Mucosa of rectum (tissue), 2 donors: Measurements from ENCODE around the gene CENPF.
"Not testable (repeated sequence)": the region's sequence is repeated elsewhere in the genome, so short reads cannot be mapped to it uniquely, and the experiment has no call there.

Experiments used
- H3K27ac ChIP-seq, 2 donors: one replicate each; pipeline ENCODE4 v1.7.0; 2013; ENCODE audit warnings: inconsistent platforms in 2 of 2, low read depth in 2 of 2, low read length in 2 of 2
- H3K27me3 ChIP-seq, 2 donors: one replicate each; pipeline ENCODE4 v1.7.0; 2013; ENCODE audit warnings: low read length in 2 of 2; ENCODE audit not compliant: control insufficient read depth in 2 of 2, insufficient read depth in 2 of 2
- H3K36me3 ChIP-seq, 2 donors: one replicate each; pipeline ENCODE4 v1.7.0; 2013; ENCODE audit warnings: low read length in 2 of 2; ENCODE audit not compliant: control insufficient read depth in 2 of 2, insufficient read depth in 2 of 2
- H3K4me1 ChIP-seq, 2 donors: one replicate each; pipeline ENCODE4 v1.7.0; 2013; ENCODE audit warnings: low read length in 2 of 2, mild to moderate bottlenecking in 1 of 2; ENCODE audit not compliant: control insufficient read depth in 2 of 2, insufficient read depth in 2 of 2
- H3K4me3 ChIP-seq, 2 donors: one replicate each; pipeline ENCODE4 v1.7.0; 2013; ENCODE audit warnings: low read length in 2 of 2
- H3K9ac ChIP-seq, 2 donors: one replicate each; pipeline ENCODE4 v1.7.0; 2013; ENCODE audit warnings: low read length in 2 of 2, low read depth in 1 of 2, mild to moderate bottlenecking in 1 of 2
- H3K9me3 ChIP-seq, 2 donors: one replicate each; pipeline ENCODE4 v1.7.0; 2013; ENCODE audit warnings: low read length in 2 of 2; ENCODE audit not compliant: control insufficient read depth in 2 of 2
- donor health status: healthy.
- donor health status: Normal muscosa, but diverticular disease.

The CENPF gene

GRCh38 chr1:214570442-214570841 is 32.6 kb upstream of the CENPF start:
- Histone ChIP-seq H3K27me3 (no peaks in the 10 kb centered on the region), H3K9ac (no peak overlapping the region), H3K9me3 (no peaks in the 10 kb centered on the region), H3K4me1 (peaks cover 0 to 2% of the 10 kb centered on the region in 2 donors), H3K36me3 (no peaks in the 10 kb centered on the region), H3K27ac (no peak overlapping the region), H3K4me3 (no peak overlapping the region)

DNA sequence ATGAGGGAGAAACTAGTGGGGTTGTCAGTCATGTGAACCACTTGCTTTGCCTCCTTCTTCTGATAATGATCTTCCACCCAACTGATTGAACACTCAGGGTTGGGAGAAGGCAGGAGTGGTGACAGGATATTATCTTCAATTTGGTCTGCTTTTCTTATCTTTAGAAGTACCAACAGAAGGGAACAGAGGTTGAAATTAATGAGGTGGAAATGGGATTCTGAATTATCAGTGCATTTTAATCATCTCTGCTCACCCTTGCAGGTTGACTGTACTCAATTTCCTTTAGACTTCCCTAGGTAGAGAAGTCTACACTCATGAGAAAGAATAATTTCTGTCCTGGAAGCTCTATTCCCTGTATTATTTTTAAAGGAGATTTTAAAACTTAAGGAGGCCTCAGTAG is 31.7 kb upstream of the CENPF start:
- H3K27me3 ChIP-seq = no peaks in the 10 kb centered on the region
- no peaks in the 10 kb centered on the region for H3K36me3 ChIP-seq
- H3K4me3 ChIP-seq = no peak overlapping the region
- H3K4me1 ChIP-seq = peaks cover 0 to 2% of the 10 kb centered on the region in 2 donors
- no peak overlapping the region for H3K27ac ChIP-seq
- no peak overlapping the region for H3K9ac ChIP-seq
- peaks cover 0 to 3% of the 10 kb centered on the region in 2 donors for H3K9me3 ChIP-seq

DNA sequence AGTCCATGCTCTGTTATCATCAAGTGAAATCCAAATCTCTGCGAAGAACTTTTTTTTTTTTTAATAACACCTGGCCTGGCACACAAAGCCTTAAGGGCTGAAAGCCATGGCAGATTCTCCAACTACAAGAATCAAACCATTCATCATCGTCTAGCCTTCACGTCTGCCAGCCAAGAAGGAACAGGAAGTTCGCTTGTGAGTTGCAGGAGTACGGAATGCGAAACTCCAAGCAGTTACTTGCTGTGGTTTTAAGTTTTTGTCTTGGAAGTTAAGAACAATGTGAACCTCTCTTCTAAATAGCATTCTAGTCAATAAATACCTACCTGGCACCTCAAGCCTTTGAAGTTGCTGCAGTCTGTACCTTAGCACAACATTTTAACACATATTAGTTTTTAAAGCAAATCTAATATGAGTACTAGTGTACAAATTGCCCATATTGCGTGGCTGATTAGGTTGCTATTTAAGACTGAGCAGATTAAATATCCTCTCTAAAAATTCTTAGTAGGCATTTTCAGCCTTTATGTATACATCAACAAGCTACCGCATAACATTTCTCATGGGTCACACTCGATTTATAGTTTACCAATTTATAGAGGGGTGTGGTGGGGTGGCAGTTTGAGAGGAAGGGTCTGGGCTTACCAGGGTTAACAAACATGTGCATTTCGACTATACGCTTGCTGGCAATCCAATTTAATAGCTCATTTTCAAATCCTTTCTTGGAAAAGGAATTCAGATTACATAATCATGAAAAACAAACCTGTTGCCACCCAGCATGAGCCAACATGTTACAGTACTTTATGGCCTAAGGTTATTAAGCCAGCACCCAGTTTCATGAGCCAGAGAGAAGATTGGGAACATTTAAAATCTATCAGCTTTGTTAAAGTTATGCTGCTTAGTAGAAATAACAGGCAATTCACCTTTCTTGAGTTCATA is 29.3 kb upstream of the CENPF start:
- H3K27ac ChIP-seq = no peak overlapping the region

DNA sequence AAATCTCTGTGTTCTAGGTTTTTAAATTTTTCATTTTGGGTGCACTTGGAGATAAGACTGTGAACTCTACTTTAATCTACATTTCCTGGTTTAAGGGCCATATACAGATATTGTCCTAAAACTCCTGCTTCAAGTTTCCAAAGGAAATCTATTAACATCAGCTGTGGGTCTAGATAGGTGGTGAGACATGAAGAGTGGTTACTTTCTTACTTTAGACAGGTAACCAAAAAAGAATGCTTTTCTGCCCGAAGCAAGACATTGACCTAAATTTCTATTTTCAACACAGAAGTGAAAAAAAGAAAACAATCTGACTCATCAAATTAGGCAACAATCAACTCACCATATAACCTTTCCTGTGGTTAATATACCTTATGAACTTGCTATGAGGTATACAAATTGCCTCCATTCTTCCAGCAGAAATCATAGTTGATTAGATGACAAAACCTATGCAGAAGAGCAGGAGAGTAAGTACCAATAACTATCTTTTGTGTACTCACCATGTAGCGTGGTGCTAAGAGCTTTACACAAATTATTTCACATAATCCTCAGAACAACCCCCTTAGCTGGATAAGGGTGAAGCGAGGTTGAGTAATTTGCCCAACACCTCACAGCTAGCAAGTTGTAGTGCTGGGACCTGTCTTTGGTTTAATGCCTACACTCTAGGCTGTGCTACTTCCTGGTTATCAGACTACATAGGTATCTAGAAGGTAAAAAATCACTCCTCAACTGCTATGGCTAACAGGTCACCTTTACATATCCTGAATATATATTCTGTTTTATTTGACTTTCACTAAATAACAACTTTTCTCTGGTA is 28.2 kb upstream of the CENPF start:
- Histone ChIP-seq H3K27me3 (no peaks in the 10 kb centered on the region), H3K9ac (no peak overlapping the region), H3K9me3 (peaks cover 0 to 3% of the 10 kb centered on the region in 2 donors), H3K36me3 (no peaks in the 10 kb centered on the region), H3K27ac (no peak overlapping the region), H3K4me1 (peaks cover 0 to 2% of the 10 kb centered on the region in 2 donors), H3K4me3 (no peak overlapping the region)

More for the DNA sequence above, 29.3 kb upstream of the CENPF start:
- Histone ChIP-seq H3K36me3 (no peaks in the 10 kb centered on the region), H3K9ac (no peak overlapping the region), H3K9me3 (peaks cover 0 to 3% of the 10 kb centered on the region in 2 donors), H3K4me3 (peak overlapping the region in 1 of 2 donors; percentile 33), H3K27me3 (no peaks in the 10 kb centered on the region), H3K4me1 (peaks cover 0 to 2% of the 10 kb centered on the region in 2 donors)

DNA sequence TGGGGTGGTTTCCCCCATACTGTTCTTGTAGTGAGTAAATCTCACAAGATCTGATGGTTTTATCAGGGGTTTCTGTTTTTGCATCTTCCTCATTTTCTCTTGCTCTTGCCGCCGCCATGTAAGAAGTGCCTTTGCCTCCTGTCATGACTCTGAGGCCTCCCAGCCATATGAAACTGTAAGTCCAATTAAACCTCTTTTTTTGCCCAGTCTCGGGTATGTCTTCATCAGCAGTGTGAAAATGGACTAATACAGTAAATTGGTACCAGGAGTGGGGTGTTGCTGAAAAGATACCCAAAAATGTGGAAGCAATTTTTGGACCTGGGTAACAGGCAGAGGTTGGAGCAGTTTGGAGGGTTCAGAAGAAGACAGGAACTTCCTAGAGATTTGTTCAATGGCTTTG is 26.9 kb upstream of the CENPF start:
- H3K9ac ChIP-seq, H3K36me3 ChIP-seq, H3K27me3 ChIP-seq, H3K4me3 ChIP-seq, H3K27ac ChIP-seq, H3K9me3 ChIP-seq, H3K4me1 ChIP-seq: not testable (repeated sequence)

DNA sequence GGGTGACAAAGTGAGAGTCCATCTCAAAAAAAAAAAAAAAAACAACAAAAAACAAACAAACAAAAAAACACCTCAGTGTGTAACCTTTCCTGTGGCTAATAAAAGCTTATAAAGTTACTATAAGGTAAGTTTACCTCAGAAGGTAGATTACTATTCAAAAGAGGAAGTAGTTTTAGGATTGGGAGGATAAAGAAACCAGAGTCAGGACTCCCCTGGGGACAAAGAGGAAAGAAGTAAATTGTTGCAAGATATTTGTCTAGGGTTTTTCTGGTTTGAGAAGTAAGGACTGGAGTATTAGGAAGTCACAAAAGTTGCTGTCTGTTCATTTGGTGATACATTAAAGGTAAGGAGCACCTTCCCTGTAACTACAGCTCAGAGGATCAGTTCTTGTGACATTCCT is 23.8 kb upstream of the CENPF start:
- no peak overlapping the region for H3K4me3 ChIP-seq
- no peak overlapping the region for H3K9ac ChIP-seq

DNA sequence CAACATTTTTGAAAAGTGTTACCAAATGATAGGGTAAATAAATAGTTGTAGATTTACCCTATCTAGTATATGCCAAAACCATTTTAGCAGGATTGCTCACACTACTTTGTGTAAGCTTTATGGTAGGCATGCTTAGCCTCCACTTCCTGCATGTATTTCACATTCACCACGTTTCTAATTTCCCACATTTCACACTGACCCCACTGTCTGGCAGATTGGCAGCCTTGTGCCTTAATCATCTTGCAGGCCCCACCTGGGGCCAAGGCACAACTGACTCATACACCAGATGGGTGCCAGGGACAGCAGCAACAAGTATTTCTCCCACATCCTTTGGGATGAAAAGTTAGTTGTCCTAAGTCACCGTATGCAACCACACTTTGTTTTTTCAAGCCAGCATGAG is 21.2 kb upstream of the CENPF start:
- H3K27ac ChIP-seq = no peak overlapping the region
- no peaks in the 10 kb centered on the region for H3K4me1 ChIP-seq

More for the DNA sequence above, 23.8 kb upstream of the CENPF start:
- Histone ChIP-seq H3K36me3 (no peaks in the 10 kb centered on the region), H3K27me3 (no peaks in the 10 kb centered on the region), H3K4me1 (no peaks in the 10 kb centered on the region), H3K27ac (no peak overlapping the region), H3K9me3 (peaks cover 0 to 3% of the 10 kb centered on the region in 2 donors)

DNA sequence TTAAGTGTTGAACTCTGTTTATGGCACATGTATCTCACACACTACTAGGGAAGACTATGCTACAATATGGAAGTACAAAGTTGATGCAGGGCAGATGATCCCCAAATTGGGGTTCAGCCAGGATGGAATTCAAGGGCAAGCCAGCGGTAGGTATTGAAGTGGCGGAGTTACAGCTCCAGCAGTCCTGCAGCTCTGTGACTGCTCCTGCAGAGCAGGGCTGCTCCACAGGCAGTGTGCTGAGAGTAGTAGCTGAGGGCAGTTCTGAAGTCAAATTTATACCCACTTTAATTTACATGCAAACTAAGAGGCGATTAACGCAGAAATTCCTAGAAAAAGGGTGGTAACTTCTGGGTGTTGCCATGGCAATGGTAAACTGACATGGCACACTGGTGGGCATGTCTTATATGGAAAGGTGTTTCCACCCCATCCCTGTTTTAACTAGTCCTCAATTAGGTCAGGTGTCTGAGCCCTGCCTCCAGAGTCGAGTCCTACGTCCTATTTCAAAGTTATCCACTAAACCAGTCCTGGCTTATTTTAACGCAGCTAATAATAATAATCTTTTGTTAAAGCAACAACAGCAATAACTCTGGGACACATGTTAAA is 20.6 kb upstream of the CENPF start:
- Histone ChIP-seq H3K36me3 (no peaks in the 10 kb centered on the region), H3K9ac (no peak overlapping the region), H3K27ac (no peak overlapping the region), H3K4me1 (no peaks in the 10 kb centered on the region), H3K9me3 (no peaks in the 10 kb centered on the region), H3K27me3 (no peaks in the 10 kb centered on the region), H3K4me3 (no peak overlapping the region)

More for the DNA sequence above, 21.2 kb upstream of the CENPF start:
- Histone ChIP-seq H3K36me3 (no peaks in the 10 kb centered on the region), H3K9me3 (no peaks in the 10 kb centered on the region), H3K27me3 (no peaks in the 10 kb centered on the region), H3K4me3 (no peak overlapping the region), H3K9ac (no peak overlapping the region)

DNA sequence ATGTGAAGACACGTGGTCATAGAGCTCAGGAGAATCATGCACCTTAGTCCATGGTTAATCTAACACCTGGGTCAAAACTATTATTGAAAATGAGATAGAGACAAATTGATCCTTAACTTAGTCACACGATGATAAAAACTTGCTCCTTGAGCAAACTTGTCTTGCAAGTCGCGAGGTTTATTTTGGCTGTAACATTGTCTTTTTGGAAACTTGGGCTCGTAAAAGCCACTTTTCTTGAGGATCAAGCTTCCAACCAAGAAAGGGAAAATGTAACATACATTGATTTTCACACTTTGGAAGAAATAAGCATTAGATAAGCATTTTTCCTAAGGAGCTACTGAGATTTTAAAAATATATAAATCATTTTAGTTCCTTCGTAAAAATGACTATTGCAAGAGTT is 19.9 kb upstream of the CENPF start:
- Histone ChIP-seq H3K9ac (no peak overlapping the region), H3K4me3 (no peak overlapping the region), H3K4me1 (no peaks in the 10 kb centered on the region), H3K36me3 (no peaks in the 10 kb centered on the region), H3K27ac (no peak overlapping the region), H3K27me3 (no peaks in the 10 kb centered on the region), H3K9me3 (no peaks in the 10 kb centered on the region)
